ENCODE results near the gene QRFP.
"Not testable (repeated sequence)": the region's sequence is repeated elsewhere in the genome, so short reads cannot be mapped to it uniquely, and the experiment has no call there.

QRFP gene

GRCh38 chr9:130871395-130872062 is 25.1 kb downstream of the QRFP start:
- DNase-seq, result no peak

DNA sequence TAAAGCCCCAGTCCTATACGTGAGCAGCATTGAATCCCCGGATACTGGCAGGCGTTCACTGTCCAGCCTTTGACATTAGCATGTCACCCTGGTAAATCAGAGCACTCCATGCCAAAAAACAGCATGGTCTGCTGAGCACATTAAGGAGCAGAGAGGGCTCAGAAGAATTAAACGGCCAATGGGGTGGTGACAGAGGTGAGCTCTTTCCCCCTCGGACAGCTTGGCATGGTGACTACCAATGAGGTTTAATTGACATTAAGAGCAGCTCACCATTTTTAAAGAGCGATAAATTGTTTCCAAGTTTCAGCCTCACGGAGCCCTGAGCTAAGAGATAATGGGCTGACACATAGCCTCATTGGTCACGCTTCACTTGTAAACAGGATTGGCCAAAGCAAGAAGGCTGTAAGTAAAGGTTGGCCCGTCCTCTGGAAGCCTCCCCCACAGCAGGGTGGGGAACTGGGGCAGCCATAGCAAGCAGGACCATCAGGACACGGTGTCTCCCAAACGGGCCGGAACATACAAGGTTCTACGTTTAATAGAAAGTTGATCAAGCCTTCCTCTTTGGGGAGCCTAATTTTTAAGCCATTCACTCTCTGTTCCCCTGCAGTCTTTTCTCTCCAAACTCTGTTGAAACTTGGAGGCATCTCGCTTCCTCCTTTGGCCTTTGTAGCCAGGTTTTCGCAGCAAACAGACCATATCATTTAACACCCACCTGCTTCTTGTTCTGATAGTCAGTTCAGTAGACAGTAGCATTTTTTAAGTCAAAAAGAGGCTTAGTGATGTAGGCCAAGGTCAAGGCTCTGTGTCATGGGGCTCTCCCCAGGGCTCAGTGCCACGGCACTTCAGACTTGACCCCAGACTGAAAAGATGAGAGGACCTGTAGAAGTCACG is 25.9 kb downstream of the QRFP start:
- no peak for DNase-seq

- no peak for DNase-seq
These were observed 27.4 kb downstream of the QRFP start for GRCh38 chr9:130869250-130869649.

DNA sequence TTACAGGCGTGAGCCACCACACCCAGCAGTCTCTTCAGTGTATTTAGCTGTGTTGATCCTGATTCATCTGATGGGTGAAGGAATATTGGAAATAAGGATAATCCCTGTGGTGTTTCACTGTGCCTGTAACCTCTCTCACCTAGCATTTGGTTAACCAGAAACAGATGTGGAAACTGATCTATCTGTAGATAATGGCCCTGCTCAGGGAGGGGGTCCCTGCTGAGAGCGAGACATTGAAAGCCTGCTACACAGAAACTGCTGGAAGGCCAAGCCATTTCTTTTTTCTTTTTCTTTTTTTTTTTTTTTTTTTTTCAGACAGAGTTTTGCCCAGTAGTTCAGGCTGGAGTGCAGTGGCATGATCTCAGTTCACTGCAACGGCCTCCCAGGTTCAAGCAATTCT is 28.4 kb downstream of the QRFP start:
- DNase-seq, result no peak

GRCh38 chr9:130867556-130867955 is 29.1 kb downstream of the QRFP start:
- DNase-seq, result no peak

DNA sequence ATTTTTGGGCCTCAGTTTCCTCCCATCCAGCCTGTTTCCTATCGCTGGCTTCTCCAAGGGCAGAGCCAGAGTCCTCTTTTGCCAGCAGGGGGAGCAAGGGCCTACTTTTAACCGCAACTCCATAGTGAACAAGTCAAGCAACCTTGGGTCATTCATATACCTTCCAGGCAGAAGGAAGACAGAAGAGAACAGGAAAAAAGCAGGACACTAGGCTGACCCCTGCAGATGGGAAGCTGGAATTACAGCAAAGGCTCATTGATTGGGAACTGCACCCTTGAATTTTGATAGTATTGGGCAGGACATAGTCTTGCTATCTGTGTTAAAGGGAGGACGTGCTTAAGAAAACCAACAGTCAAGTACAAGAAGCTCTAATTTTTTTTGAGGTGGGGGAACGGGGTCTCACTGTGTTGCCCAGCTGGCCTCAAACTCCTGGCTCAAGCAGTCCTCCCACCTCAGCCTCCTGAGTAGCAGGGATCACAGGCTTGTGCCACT is 30.1 kb downstream of the QRFP start:
- DNase-seq, result peak; percentile 76

DNA sequence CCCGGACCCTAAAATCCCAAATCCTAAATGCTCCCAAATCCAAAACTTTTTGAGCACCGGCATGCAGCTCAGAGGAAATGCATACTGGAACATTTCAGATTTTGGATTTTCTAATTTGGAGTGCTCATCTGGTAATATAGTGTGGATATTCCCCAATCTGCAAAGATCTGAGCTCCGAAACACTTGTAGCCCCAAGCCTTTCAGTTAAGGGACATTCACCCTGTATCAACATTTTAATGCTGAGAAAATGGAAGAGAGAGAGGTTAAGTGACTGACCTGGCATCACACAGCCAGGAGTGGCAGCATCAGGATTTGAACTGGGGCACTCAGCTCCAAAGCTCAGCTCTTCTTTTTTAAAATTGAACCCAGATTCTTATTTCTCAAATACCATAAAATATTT is 30.7 kb downstream of the QRFP start:
- no peak for DNase-seq

DNA sequence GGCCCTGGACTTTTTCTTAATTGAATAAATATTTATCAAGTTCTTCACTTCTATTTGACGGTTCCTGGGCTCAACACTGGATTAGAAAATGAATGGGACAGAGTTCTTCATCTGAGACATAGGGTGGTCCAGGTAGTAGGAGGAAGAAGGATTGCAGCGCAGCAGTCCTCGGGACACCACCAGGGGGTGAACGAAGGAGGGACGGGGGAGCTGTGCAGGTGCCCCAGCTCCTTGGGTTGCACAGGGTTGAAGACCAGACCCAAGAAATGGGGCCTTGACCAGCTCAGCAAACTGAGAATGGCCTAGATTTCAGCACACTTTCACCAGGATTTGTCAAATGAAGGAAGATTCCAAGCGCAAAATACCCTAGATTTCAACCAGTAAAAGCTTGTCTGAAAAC is 32.1 kb downstream of the QRFP start:
- no peak for DNase-seq

DNA sequence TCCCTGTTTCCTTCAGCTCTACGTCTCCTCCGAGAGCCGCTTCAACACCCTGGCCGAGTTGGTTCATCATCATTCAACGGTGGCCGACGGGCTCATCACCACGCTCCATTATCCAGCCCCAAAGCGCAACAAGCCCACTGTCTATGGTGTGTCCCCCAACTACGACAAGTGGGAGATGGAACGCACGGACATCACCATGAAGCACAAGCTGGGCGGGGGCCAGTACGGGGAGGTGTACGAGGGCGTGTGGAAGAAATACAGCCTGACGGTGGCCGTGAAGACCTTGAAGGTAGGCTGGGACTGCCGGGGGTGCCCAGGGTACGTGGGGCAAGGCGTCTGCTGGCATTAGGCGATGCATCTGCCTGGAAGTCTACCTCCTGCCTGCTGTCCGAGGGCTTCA is 33.9 kb downstream of the QRFP start:
- DNase-seq, result no peak

DNA sequence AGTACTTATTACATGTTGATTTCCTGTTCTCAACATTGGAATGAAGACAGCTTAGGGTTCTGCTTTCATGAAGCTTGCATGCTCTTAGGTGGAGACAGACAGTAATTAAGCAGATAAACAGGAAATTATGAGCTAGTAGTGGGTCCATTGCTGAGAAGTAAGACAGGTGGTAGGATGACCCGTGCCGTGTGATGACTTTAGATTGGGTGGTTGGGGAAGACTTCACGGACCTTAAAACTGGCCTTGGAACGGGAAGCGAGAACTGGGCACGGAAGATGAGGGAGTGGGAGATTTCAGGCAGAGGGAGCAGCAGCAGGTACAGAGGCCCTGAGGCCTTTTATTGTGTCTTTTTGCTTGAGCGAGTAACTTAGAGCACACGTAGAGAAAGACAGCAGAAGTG is 34.4 kb downstream of the QRFP start:
- no peak for DNase-seq

GRCh38 chr9:130861372-130862180 is 35.0 kb downstream of the QRFP start:
- no peak for DNase-seq

- DNase-seq, result peak; percentile 86
These were observed 35.9 kb downstream of the QRFP start for GRCh38 chr9:130860458-130861316.

- DNase-seq, result no peak
These were observed 37.6 kb downstream of the QRFP start for GRCh38 chr9:130858739-130859705.

GRCh38 chr9:130857864-130858738 is 38.5 kb downstream of the QRFP start:
- peak; percentile 62 for DNase-seq

- no peak for DNase-seq
These were observed 40.1 kb downstream of the QRFP start for GRCh38 chr9:130856474-130856873.

GRCh38 chr9:130854835-130855234 is 41.8 kb downstream of the QRFP start:
- no peak for DNase-seq

DNA sequence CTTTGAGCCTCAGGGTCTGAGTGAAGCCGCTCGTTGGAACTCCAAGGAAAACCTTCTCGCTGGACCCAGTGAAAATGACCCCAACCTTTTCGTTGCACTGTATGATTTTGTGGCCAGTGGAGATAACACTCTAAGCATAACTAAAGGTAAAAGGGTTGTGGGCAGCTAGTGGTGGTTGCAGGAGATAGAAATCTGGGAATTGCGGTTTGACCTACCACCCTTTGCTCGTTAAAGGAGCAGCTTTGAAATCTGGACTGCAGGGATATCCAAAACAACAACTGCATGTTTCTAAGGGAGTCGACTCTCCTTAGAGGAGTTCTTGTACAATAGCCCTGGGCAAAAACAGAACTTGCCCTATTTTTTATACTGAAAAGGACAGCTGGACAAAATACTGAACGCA is 42.5 kb downstream of the QRFP start:
- DNase-seq, result no peak

DNA sequence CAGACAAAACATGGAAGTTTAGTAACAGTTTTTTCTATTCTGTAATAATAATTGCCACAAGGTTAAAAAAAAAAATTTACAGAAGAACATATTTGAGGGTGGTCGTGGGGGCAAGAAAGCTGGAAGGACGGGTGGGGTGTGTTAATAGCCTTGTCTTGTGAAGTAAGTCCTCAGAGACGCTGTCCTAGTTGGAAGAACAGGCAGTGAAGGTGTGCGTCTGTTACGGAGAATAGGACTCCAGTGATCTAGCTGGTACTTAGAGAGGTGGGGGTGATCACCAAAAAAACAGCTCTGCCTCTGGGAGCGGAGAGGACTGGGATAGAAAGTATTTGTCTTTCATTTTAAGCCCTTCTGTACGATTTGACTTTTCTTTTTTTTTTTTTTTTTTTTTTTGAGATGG is 43.8 kb downstream of the QRFP start:
- no peak for DNase-seq

- DNase-seq, result no peak
These were observed 47.3 kb downstream of the QRFP start for GRCh38 chr9:130849356-130849755.

GRCh38 chr9:130848514-130848913 is 48.1 kb downstream of the QRFP start:
- not testable (repeated sequence) for DNase-seq

Measured in left hindlimb (tissue), 1 donor.